Breast epithelium (tissue), 3 donors: ENCODE results near the gene SP140.
"Not testable (repeated sequence)": the region's sequence is repeated elsewhere in the genome, so short reads cannot be mapped to it uniquely, and the experiment has no call there.

Experiments
- CTCF ChIP-seq, 3 donors: fragments of 450-650 bp; IDR thresholded peaks; one replicate each; pipeline ENCODE4 v1.5.1; 2016 to 2017; ENCODE audit warnings: antibody characterized with exemption in 3 of 3, mild to moderate bottlenecking in 3 of 3, moderate library complexity in 3 of 3
- POLR2A ChIP-seq: fragments of 450-650 bp; IDR thresholded peaks from one replicate; pipeline ENCODE4 v1.6.1; 2016; ENCODE audit warnings: antibody characterized with exemption, mild to moderate bottlenecking, moderate library complexity
- POLR2AphosphoS5 ChIP-seq, 3 donors: sonication (generic); formaldehyde crosslinking; IDR thresholded peaks; one replicate each; pipeline ENCODE4 v1.6.1; 2017; ENCODE audit warnings: antibody characterized with exemption in 3 of 3

- not testable (repeated sequence) for TF ChIP-seq POLR2A; CTCF (IDR thresholded peaks at IDR 0.05)
- TF ChIP-seq POLR2AphosphoS5 (IDR thresholded peaks at IDR 0.05) = peak in 1 of 3 donors; percentile 17
Measured at GRCh38 chr2:230222829-230223228, 2.7 kb upstream of the SP140 start.
